Measurements from ENCODE around the gene AMHR2.

Gene AMHR2

DNA sequence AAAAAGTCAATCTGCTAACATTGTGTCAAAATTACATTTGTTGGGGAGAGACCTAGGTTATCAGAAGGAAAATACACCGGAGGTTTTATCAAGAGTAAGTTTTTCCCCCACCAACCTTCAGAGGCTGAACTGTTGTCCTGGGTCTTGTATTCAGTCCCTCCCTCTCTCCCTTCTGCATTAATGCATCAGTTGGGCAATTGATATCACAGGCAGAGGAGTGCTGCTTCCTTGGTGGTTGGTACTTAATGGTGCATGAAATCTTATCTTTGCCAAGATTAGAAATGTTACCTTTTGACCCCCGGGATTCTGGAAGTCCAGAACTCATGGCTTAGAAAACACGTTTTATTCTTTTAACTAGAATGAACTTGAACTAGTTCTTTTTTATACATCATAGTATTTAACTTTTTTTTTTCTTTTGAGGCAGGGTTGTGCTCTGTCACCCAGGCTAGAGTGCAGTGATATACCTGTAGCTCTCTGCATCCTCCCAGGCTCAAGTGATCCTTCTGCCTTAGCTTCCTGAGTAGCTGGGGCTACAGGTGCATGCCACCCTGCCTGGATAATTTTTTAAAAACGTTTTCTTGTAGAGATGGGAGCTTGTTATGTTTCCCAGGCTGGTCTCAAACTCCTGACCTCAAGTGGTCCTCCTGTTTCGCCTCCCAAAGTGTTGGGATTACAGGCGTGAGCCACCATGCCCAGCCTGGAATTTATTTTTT, 33.2 kb downstream of the AMHR2 start:
- H3K4me3 Mint-ChIP-seq, result peak overlapping the region; percentile 36
- no peaks in the 10 kb centered on the region for H3K27me3 Mint-ChIP-seq (ENCODE audit: low read depth, poor library complexity)
- peaks cover 80% of the 10 kb centered on the region for H3K36me3 Mint-ChIP-seq (ENCODE audit: low read depth)
- no peak for DNase-seq
- no peak for TF ChIP-seq CTCF (IDR thresholded peaks at IDR 0.05)
- peaks cover 63% of the 10 kb centered on the region for H3K4me1 Mint-ChIP-seq
- H3K9me3 Mint-ChIP-seq, result no peaks in the 10 kb centered on the region
- no peak overlapping the region for H3K27ac Mint-ChIP-seq

GRCh38 chr12:53459097-53459496, 35.4 kb downstream of the AMHR2 start:
- H3K4me1 Mint-ChIP-seq, result peaks cover 58% of the 10 kb centered on the region
- peak overlapping the region; percentile 88 for H3K27ac Mint-ChIP-seq
- TF ChIP-seq CTCF (IDR thresholded peaks at IDR 0.05), result no peak
- H3K36me3 Mint-ChIP-seq (ENCODE audit: low read depth), result peaks cover 85% of the 10 kb centered on the region
- H3K27me3 Mint-ChIP-seq (ENCODE audit: low read depth, poor library complexity), result no peaks in the 10 kb centered on the region
- no peak for DNase-seq
- no peaks in the 10 kb centered on the region for H3K9me3 Mint-ChIP-seq
- H3K4me3 Mint-ChIP-seq, result peak overlapping the region; percentile 9

DNA sequence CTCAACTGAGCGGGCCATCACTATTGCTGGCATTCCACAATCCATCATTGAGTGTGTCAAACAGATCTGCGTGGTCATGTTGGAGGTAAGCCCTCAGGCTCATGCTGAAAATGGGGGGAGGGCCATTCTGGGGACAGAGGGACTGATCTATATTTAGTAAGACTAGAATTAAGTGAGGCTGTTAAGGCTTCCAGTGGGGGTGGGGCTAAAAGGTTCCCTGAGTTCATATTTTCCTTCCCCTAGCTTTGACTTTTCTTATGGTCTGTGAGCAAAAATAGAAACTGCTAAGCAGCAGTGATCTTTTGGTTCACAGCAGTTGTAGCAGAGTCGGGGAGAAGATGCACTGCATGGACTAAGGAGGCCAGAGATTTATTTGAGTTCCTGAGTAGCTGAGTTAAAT, 37.4 kb downstream of the AMHR2 start:
- no peak for TF ChIP-seq CTCF (IDR thresholded peaks at IDR 0.05)
- H3K27me3 Mint-ChIP-seq (ENCODE audit: low read depth, poor library complexity), result no peaks in the 10 kb centered on the region
- H3K4me3 Mint-ChIP-seq, result no peak overlapping the region
- no peaks in the 10 kb centered on the region for H3K9me3 Mint-ChIP-seq
- H3K27ac Mint-ChIP-seq, result peak overlapping the region; percentile 14
- peaks cover 77% of the 10 kb centered on the region for H3K36me3 Mint-ChIP-seq (ENCODE audit: low read depth)
- H3K4me1 Mint-ChIP-seq, result peaks cover 48% of the 10 kb centered on the region
- no peak for DNase-seq

- peaks cover 49% of the 10 kb centered on the region for H3K4me1 Mint-ChIP-seq
- no peak for TF ChIP-seq CTCF (IDR thresholded peaks at IDR 0.05)
- no peak overlapping the region for H3K4me3 Mint-ChIP-seq
- H3K9me3 Mint-ChIP-seq, result no peaks in the 10 kb centered on the region
- H3K27ac Mint-ChIP-seq, result no peak overlapping the region
- no peaks in the 10 kb centered on the region for H3K27me3 Mint-ChIP-seq (ENCODE audit: low read depth, poor library complexity)
- peaks cover 78% of the 10 kb centered on the region for H3K36me3 Mint-ChIP-seq (ENCODE audit: low read depth)
- DNase-seq, result no peak
These were observed 37.9 kb downstream of the AMHR2 start for GRCh38 chr12:53461591-53461990.

GRCh38 chr12:53462935-53463334, 39.3 kb downstream of the AMHR2 start:
- Mint-ChIP-seq H3K9me3 (no peaks in the 10 kb centered on the region), H3K27ac (no peak overlapping the region), H3K4me1 (peaks cover 44% of the 10 kb centered on the region), H3K4me3 (no peak overlapping the region), H3K36me3 (ENCODE audit: low read depth) (peaks cover 86% of the 10 kb centered on the region), H3K27me3 (ENCODE audit: low read depth, poor library complexity) (no peaks in the 10 kb centered on the region)
- no peak for TF ChIP-seq CTCF (IDR thresholded peaks at IDR 0.05)
- no peak for DNase-seq

Measured in nephron progenitor cell (in vitro differentiated cells).